ENCODE measurements around the gene NSUN4.
"Not testable (repeated sequence)": the region's sequence is repeated elsewhere in the genome, so short reads cannot be mapped to it uniquely, and the experiment has no call there.

DNA sequence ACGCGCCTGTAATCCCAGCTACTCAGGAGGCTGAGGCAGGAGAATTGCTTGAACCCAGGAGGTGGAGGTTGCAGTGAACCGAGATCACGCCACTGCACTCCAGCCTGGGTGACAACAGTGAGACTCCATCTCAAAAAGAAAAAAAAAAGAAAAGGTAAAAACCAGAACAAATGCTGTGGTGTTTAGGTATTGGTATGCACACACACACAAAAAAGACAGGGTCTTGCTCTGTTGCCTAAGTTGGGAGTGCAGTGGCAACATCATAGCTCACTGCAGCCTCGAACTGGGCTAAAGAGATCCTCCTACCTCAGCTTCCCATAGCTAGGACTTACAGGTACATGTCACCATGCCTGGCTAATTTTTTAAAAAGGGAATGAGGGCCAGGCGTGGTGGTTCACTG is 21.3 kb upstream of the NSUN4 start:
- TF ChIP-seq, protein P1, sequence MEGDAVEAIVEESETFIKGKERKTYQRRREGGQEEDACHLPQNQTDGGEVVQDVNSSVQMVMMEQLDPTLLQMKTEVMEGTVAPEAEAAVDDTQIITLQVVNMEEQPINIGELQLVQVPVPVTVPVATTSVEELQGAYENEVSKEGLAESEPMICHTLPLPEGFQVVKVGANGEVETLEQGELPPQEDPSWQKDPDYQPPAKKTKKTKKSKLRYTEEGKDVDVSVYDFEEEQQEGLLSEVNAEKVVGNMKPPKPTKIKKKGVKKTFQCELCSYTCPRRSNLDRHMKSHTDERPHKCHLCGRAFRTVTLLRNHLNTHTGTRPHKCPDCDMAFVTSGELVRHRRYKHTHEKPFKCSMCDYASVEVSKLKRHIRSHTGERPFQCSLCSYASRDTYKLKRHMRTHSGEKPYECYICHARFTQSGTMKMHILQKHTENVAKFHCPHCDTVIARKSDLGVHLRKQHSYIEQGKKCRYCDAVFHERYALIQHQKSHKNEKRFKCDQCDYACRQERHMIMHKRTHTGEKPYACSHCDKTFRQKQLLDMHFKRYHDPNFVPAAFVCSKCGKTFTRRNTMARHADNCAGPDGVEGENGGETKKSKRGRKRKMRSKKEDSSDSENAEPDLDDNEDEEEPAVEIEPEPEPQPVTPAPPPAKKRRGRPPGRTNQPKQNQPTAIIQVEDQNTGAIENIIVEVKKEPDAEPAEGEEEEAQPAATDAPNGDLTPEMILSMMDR (IDR thresholded peaks at IDR 0.05), result not testable (repeated sequence)
- not testable (repeated sequence) for TF ChIP-seq POLR2A (IDR thresholded peaks at IDR 0.05)

Data from testis (tissue), 2 donors.